Activated gamma-delta T cell treated with anti-CD3 and anti-CD28 coated beads, Interleukin-2, amount 50 U/mL, for 16 hours (primary cell): ENCODE results near the gene DAAM2.

Experiments used
- DNase-seq: peaks from one replicate; pipeline ENCODE4 v3.0.0-alpha.2; 2020; ENCODE audit warnings: low read depth

The DAAM2 gene

GRCh38 chr6:39848171-39848570 lies 56.0 kb downstream of the DAAM2 start:
- no peak for DNase-seq

- DNase-seq, result no peak
Observed at GRCh38 chr6:39849228-39849627, 57.1 kb downstream of the DAAM2 start.

DNA sequence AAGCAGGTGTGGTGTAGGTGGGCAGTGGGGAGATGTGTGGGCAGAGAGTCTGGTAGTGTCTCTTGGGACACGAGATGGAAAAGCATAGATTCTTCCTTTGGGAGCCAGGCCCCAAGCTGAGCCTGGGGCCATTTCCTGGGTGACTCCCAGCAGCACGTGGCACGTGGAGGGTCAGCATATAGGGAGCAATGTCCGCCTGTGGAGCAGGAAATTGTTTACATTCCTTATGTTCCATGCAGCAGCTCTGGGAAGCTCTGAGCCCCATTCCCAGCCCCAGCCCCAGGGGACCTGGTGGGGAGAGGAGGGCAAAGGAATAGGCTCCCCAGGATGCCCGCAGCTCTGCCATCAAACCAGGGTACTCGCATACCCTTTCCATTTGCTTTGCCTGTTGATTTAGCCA lies 57.6 kb downstream of the DAAM2 start:
- no peak for DNase-seq

GRCh38 chr6:39850736-39851297 lies 58.6 kb downstream of the DAAM2 start:
- no peak for DNase-seq

GRCh38 chr6:39851331-39851730 lies 59.2 kb downstream of the DAAM2 start:
- no peak for DNase-seq

DNA sequence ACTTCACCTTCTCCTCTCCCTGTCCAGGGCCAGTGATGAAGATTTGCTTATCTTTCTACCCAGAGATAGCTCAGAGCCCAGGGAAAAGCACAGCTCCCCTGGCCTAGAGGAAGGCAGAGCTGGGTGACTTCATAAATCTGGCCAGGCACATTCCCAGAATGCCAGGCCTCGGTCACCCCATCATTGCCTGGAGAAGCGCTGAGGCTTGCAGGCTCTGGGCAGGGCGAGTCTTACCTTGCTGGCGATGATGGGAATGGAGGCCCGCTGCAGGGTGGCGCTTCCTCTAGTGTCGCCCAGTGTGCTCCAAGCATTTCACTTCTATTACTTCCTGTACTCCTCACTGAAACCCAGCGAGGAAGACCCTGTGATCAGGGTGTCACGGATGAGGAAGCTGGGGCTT lies 60.1 kb downstream of the DAAM2 start:
- DNase-seq, result no peak

DNA sequence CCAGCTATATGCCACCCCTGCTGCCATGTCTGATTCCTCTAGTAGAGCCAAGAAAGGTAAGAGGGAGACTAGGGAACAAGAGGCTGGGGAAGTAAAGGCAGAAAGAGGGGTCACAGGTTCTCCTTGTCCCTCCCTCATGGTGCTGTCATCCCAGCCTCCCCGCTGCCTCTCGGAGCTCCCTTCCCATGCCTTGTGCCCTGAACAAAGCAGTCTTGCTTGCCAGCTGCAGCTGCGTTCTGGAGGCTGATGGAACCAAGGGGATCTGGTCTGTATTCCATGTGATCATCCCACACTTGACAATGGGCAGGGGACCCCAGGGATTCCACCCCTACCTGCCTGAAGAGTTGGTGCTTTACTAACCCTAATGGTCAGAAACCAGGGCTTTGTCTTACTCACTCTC lies 61.4 kb downstream of the DAAM2 start:
- DNase-seq, result no peak

DNA sequence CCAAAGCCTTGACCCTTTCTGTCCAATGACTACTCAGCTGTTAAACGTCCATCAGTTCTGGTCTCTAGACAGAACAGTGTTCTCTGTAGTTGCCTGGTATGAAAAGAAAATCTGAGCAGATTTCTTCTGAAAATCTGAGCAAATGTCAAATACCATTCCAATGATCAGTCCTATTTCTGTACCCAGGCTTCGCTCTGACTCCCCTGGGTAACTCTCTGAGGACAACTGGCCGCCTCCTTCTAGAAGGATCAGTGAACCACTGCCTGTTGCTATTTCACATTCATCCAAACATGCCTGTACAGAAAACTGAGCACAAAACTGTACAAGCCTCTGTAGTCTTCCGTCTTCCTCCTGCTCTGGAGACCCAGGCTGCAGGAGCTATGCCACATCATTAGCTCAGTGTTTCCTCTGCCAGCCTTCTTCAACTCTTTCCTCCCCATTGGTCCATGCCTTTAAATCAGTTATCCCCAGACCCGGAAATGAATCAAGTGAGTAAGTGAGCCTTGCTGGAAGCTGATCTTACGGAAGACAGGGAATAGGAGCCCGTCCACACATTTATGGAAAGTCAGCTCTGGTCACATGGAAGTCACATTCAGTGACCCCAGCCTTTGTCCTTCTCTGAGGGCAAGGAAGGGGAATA lies 63.3 kb downstream of the DAAM2 start:
- DNase-seq, result no peak

- DNase-seq, result no peak
Observed at GRCh38 chr6:39859025-39859424, 66.8 kb downstream of the DAAM2 start.

DNA sequence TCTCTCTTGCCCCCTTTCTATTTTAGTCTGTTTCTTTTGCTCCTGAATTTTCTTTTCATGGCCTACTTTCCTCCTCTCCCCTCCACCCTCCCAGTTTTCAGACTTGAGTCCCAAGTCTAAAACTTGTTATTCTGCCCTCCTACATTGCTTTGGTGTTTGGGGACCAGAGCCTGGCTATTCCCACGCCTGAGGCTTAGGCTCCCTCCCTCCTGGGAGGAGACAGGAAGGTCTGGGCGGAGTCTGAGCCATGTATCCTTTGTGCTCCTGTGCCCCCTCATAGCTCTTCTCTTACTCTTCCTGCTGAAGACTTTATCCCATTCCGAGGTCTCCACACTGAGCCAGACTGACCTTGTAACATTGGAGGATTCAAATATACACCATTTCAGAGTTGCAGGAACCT lies 69.5 kb downstream of the DAAM2 start:
- DNase-seq, result no peak

DNA sequence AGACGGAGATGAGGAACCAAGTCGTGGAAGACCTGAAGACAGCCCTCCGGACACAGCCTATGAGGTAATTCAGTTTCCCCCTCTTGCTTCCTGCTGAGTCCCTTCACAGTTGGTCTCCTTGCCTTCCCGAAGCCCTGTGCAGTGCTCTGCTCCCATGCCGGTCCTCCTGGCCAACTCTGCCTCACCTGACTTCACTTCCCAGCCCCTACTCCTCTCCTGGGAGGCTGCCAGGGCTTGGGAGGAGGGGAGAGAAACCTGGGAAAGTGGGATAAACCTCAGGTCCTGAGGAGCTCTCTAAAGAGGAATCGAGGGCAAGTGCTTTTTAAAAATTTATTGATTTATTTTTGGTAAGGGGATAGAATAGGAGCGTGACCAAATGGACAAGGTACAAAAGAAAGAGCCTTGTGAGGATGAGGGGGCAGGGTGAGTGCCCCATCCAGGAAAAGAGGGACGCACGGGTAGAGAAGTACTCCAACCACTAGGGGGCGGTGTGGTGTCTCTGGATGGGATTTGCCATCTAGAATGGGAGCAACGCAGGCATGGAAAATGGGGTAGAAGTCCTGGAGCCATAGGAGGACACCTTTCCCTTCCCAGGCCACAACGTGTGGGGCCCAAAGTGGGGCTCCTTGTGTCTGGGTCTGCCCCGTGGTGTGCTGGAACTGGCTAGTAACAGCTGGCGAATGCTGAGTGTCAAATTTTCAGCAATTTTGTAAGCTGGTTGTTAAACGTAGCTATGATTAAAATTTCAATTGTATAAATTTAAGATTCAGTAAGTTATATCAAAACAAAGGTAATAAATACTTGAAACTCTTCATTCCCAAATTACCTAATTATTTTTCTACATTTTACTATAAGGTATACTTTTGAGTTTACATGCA lies 73.1 kb downstream of the DAAM2 start:
- peak; percentile 33 for DNase-seq

- no peak for DNase-seq
Observed at GRCh38 chr6:39867592-39867991, 75.4 kb downstream of the DAAM2 start.

GRCh38 chr6:39870950-39871349 lies 78.8 kb downstream of the DAAM2 start:
- no peak for DNase-seq

GRCh38 chr6:39873439-39873838 lies 81.3 kb downstream of the DAAM2 start:
- no peak for DNase-seq

- no peak for DNase-seq
Observed at GRCh38 chr6:39876111-39876510, 83.9 kb downstream of the DAAM2 start.

DNA sequence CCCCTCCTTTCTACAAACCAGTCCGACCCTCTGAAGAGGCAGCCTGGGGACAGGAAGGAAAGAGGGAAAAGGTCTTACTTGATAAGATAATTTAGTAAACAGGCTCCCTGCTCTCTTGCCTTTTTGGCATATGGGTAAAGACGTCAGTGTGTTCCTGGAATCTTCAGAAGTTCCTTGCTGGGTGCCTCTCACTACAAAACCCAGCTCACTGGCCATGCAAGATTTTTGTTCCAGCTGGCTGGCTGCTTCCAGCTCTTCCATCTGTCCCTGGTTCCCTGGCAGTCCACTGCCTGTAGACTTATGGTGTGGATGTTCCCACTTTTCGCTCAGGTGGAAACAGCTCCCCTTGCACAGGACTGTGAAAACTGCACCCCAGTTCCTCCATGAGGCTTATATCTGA lies 84.7 kb downstream of the DAAM2 start:
- DNase-seq, result no peak

DNA sequence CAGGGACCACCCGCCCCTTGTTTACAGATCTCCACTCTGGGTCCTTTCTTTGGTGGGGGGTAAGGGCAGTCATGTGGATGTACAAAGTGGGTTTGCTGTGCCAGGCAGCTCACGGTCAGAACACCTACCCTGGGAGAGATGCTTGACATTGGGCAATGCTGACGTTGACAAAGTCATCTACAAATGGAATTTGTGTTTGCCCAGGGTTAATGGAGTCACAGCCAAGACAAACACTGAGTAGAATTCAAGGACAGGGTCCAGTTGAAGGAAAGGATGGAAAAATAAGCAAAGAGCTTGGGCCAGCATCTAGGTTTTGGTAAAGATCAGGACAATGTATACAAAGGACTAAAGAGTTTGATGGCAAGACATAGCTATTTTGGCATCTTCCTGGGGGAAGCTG lies 87.4 kb downstream of the DAAM2 start:
- DNase-seq, result no peak

DNA sequence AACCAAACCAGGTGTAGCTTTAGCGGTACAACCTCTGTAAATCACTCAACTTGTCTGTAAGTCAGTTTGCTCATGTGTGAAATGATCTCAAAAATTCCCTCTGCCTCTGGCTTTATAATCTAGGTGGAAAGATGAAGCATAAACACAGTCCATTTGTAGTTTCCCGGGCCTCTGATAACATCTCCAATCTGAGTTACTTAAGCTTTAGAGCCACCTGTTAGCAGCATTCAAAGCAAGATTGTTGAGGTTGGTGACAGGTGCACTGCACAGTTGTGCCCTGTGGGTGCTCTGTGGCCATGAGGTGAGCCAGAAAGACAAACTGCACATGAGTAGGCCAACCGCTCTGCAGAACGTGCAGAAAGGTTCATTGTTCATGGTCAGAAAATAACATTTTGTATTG lies 88.4 kb downstream of the DAAM2 start:
- no peak for DNase-seq

GRCh38 chr6:39881851-39882530 lies 89.8 kb downstream of the DAAM2 start:
- DNase-seq, result no peak

DNA sequence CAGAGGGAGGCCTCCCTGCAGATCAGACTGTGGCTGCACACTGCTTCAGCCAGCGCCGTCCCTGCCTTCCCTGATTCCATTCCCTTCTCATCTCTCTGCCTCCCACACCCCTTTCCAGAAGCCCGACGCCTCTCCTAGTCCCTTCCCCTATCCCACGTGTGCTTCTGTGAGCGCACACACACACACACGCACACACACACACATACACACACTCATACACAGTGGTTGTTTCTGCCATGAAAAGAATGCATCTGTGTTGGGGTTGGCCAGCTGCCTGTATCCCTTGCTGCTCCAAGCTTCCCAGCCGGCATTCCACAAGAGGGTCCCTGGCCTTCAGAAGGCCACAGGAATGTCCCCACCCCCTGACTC lies 90.3 kb downstream of the DAAM2 start:
- DNase-seq, result no peak

DNA sequence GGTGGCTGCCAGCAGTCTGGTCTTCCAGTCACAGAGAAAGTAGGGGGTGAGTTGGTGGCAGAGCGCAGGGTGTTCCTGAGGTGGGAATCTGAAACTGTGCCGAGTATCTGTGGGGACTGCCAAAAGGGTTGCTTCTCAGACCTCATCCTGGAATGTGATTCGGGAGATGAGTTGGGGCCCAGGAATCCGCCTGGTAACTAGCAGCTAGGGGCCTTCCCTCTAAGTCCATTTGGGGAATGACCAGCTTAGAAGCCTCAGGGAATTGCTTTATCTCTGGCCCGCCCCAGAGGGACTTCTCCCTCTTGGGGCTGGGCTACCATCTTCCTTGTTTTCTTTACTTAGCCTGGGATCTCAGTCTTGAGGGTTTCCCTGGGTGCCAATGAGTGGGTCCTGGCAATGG lies 92.5 kb downstream of the DAAM2 start:
- DNase-seq, result no peak

- DNase-seq, result no peak
Observed at GRCh38 chr6:39885691-39886090, 93.5 kb downstream of the DAAM2 start.

DNA sequence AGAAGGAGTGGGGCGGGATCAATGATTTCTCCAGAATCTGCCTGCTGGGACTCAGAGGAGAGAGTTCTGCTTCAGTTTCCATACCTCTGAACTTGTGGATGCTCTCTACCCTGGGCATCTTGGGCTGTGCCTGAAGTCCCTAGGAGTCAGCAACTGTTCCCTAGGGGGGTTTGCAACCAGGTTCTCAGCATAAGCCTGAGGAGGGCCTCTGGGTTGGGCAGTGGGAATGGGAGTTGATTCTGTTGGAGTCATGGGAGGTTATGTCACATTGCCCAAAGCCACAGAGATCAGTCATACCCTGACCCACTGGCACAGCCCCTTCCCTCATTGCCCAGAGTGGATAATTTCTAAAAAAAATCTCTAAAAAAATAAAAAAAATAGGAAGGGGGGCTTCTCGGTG lies 94.7 kb downstream of the DAAM2 start:
- DNase-seq, result no peak
